Ascending aorta (tissue), 2 donors: ENCODE data around the gene GEMIN7. TPM values are rescaled to one million over a fixed set of nuclear protein-coding genes. Genes with fewer than 3 reads are reported as not detected.

Experiments used
- DNase-seq, 2 donors: peaks; one replicate each; pipeline ENCODE4 v3.0.0-alpha.2; 2019; ENCODE audit warnings: low spot score in 2 of 2
- H3K27ac ChIP-seq, 2 donors: fragments of 200-600 bp; sonication (generic); one replicate each; pipeline ENCODE4 v1.5.1; 2016 to 2017; ENCODE audit warnings: mild to moderate bottlenecking in 1 of 2
- H3K27me3 ChIP-seq: fragments of 200-600 bp; sonication (generic); one replicate; pipeline ENCODE4 v1.5.1; 2017
- H3K36me3 ChIP-seq, 2 donors: fragments of 200-600 bp; sonication (generic); one replicate each; pipeline ENCODE4 v1.5.1; 2016
- H3K4me1 ChIP-seq, 2 donors: fragments of 200-600 bp; sonication (generic); one replicate each; pipeline ENCODE4 v1.5.1; 2016 to 2017; ENCODE audit warnings: mild to moderate bottlenecking in 1 of 2
- H3K4me3 ChIP-seq, 2 donors: fragments of 200-600 bp; sonication (generic); one replicate each; pipeline ENCODE4 v1.5.1; 2016 to 2017; ENCODE audit warnings: mild to moderate bottlenecking in 1 of 2
- H3K9me3 ChIP-seq, 2 donors: fragments of 200-600 bp; sonication (generic); one replicate each; pipeline ENCODE4 v1.5.1; 2016
- intact Hi-C: fragments of 100-400 bp; cut with DNase I; formaldehyde crosslinking; loops from one replicate; pipeline ENCODE4 v1.15.1; 2023
- total RNA-seq: library from RNA; depleted of rRNA; stranded (reverse); fragments of >200 nt; gene quantifications from one replicate; pipeline ENCODE4 v1.1.0, GENCODE V29; 2016
- TF ChIP-seq, protein P1 (sequence below), 3 experiments: fragments of 200-600 bp in 2 of 3; fragments of 450-650 bp in 1 of 3; sonication (generic) in 2 of 3; IDR thresholded peaks; one replicate each; pipeline ENCODE4 v1.5.1; 2016 to 2019; ENCODE audit warnings: antibody characterized with exemption in 3 of 3, mild to moderate bottlenecking in 1 of 3, moderate library complexity in 1 of 3

Gene GEMIN7
- total RNA-seq, 1 donor from 2014 or later, result 48.2 TPM

DNA sequence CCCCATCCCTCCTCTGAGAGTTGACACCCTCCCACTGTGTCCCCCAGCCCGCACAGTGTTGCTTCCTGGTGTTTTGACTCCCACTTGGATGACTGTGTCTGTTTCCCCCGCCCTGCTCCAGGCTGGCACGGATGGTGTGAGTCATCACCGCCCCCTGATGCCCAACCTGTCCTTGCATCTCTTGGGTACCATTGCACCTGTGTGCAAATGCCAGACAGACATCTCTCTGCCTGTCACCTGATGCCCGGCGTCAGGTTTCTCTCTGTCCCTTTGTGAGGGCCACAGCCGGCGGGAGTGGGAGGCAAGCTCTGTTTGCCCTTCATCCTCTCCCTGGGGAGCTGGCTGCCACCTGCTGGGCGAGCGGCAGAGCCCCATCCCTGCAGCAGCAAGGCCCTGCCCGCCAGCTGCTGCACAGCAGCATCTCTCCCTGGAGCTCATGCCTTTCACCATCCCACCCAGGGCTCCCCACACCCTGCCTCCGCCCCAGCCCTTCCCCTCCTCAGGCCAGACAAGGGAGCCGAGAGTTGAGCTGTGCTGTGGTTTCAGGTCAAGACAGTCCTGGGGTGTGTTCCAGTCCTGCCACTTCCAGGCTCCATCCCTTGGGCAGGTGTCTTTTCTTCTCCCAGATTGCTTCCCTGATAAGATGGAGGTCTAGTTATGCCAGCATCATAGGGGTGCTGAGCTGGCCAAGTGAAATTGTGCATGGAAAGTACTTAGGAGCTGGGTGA lies 52.0 kb downstream of the GEMIN7 start:
- TF ChIP-seq, protein P1, sequence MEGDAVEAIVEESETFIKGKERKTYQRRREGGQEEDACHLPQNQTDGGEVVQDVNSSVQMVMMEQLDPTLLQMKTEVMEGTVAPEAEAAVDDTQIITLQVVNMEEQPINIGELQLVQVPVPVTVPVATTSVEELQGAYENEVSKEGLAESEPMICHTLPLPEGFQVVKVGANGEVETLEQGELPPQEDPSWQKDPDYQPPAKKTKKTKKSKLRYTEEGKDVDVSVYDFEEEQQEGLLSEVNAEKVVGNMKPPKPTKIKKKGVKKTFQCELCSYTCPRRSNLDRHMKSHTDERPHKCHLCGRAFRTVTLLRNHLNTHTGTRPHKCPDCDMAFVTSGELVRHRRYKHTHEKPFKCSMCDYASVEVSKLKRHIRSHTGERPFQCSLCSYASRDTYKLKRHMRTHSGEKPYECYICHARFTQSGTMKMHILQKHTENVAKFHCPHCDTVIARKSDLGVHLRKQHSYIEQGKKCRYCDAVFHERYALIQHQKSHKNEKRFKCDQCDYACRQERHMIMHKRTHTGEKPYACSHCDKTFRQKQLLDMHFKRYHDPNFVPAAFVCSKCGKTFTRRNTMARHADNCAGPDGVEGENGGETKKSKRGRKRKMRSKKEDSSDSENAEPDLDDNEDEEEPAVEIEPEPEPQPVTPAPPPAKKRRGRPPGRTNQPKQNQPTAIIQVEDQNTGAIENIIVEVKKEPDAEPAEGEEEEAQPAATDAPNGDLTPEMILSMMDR (IDR thresholded peaks at IDR 0.05), result no peak
- H3K36me3 ChIP-seq, result no peaks in the 10 kb centered on the region
- H3K27ac ChIP-seq, result no peak overlapping the region
- no peaks in the 10 kb centered on the region for H3K27me3 ChIP-seq
- H3K4me1 ChIP-seq, result no peaks in the 10 kb centered on the region
- no peak overlapping the region for H3K4me3 ChIP-seq
- H3K9me3 ChIP-seq, result no peaks in the 10 kb centered on the region
- intact Hi-C loops, result no loop called here
- DNase-seq, result no peak

DNA sequence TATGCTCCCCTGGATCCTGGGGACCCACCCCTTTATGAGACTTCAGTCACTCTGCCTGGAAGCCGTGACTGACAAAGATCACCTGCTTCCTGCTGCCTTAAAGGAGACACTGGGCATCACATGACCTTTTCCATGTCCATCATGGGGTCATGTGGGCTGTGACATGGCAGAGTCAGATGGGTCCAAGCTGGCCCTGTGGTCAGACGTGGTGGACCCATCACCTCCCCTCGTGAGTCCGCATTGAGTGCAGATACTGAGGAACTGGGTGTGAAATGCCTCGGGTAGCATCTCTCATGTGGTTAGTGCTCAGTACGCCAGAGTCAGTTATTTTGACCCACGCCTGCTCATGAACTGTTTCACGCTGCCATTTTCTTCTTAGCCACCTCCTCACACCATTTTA lies 54.6 kb downstream of the GEMIN7 start:
- TF ChIP-seq, protein P1 (IDR thresholded peaks at IDR 0.05), result no peak

DNA sequence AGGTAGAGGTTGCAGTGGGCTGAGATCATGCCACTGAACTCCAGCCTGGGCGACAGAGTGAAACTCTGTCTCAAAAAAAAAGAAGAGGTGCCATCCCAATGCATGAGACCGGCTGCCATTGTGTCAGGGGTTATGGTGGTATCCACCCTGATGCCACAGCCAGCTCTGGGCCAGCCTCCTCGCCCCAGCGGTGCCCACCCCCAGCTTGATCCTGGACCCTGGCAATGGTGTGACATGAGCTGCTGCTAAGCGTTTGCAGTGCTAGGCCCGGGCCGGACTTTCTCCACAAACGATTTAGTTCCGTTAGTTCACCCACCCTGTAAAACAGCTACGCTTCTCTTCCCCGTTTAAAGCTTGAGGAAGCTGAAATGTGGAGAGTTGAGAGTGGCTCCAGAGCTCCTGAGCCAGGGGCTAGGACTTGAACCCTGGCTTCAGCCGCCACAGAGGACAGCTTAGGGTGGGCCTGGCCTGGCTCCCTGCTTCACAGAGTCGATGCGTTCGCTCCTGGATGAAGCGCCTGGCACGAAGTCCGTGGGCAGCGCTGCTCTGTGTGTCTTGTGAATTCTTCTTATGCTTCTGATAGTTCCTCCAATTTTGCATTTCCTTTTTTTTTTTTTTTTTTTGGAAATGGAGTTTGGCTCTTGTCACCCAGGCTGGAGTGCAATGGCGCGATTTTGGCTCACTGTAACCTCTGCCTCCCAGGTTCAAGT lies 56.3 kb downstream of the GEMIN7 start:
- no peak overlapping the region for H3K27ac ChIP-seq
- DNase-seq, result no peak
- TF ChIP-seq, protein P1 (IDR thresholded peaks at IDR 0.05), result no peak
- H3K27me3 ChIP-seq, result no peaks in the 10 kb centered on the region
- no peaks in the 10 kb centered on the region for H3K9me3 ChIP-seq
- intact Hi-C loops, result no loop called here
- H3K36me3 ChIP-seq, result no peaks in the 10 kb centered on the region
- no peaks in the 10 kb centered on the region for H3K4me1 ChIP-seq
- H3K4me3 ChIP-seq, result no peak overlapping the region

More for the DNA sequence above, 54.6 kb downstream of the GEMIN7 start:
- H3K36me3 ChIP-seq, result no peaks in the 10 kb centered on the region
- intact Hi-C loops, result no loop called here
- DNase-seq, result no peak
- no peaks in the 10 kb centered on the region for H3K9me3 ChIP-seq
- no peak overlapping the region for H3K27ac ChIP-seq
- H3K27me3 ChIP-seq, result no peaks in the 10 kb centered on the region
- no peak overlapping the region for H3K4me3 ChIP-seq
- no peaks in the 10 kb centered on the region for H3K4me1 ChIP-seq

DNA sequence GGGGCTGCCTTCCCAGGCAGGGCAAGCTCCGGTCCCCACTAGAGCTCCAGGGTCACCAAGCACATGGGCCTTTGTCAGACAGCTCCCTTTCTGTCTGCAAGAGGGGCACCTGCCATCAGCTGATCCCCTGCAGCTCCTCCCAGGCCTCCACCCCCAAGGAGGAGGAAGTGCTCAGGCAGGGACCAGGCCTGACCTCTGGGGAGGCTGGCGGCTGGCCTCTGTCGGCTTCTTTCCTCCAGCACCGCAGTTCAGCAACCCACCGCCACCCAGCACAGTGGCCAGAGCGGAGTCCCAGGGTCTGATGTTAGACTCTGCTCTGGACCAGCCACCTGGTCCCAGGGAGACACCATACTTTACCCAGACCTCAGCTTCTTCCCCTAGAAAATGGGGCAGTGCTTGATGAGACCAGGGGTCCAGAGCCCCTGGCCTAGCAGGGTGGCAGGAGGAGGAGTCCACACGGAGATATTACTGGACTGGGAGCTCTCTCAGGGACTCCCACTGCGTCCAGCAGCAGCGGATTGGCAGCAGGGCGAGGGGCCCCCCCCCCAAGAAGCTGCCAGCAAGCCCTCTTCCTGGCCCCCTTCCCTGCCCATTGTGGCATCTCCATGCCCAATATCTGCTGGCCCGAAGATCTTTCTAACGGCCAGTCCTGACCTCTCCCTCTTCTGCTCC lies 57.6 kb downstream of the GEMIN7 start:
- no peak overlapping the region for H3K27ac ChIP-seq
- H3K27me3 ChIP-seq, result no peaks in the 10 kb centered on the region
- TF ChIP-seq, protein P1 (IDR thresholded peaks at IDR 0.05), result no peak
- no peak overlapping the region for H3K4me3 ChIP-seq
- no peaks in the 10 kb centered on the region for H3K4me1 ChIP-seq
- intact Hi-C loops, result no loop called here
- H3K36me3 ChIP-seq, result peaks cover 8 to 11% of the 10 kb centered on the region in 2 donors
- no peaks in the 10 kb centered on the region for H3K9me3 ChIP-seq
- DNase-seq, result no peak

DNA sequence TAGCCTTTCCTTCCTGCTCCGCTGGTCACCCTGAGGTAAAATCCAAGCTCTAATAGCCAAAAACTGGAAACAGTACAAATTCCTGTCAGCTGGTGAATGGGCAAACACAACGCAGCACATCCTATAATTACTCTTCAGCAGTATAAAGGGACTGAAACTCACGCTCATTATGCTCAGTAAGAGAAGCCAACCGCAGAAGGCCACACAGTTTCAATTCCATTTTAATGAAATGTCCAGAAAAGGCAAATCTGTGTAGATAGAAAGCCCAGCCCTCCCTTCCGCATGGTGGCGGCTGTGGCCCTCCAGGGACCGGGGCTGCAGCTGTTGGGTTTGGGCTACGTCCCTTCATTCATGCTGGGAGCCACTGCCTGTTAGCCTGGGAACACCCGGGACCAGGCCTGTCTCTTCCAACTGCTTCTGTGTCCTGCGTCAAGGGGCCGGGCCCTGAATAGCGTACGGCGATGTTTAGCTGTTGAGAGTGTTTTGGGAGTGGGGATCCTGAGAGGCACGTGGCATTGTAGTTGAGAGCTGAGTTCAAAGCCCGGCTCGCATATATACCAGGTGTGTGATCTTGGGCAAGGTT lies 58.2 kb downstream of the GEMIN7 start:
- Histone ChIP-seq H3K9me3 (no peaks in the 10 kb centered on the region), H3K27me3 (no peaks in the 10 kb centered on the region), H3K27ac (no peak overlapping the region), H3K4me3 (no peak overlapping the region), H3K36me3 (peaks cover 13 to 17% of the 10 kb centered on the region in 2 donors), H3K4me1 (no peaks in the 10 kb centered on the region)
- no peak for DNase-seq
- TF ChIP-seq, protein P1 (IDR thresholded peaks at IDR 0.05), result no peak
- intact Hi-C loops, result no loop called here
